IPS-NIHi11 (cell line): ENCODE data around the gene MAP7.
"Not testable (repeated sequence)": the region's sequence is repeated elsewhere in the genome, so short reads cannot be mapped to it uniquely, and the experiment has no call there.

Experiments used
- DNase-seq: peaks from one replicate; pipeline ENCODE4 v3.0.0; 2012; ENCODE audit warnings: mixed read lengths, low spot score

Gene MAP7

GRCh38 chr6:136550330-136551071 lies at the start of gene MAP7:
Gene MAP7, minus strand, starts transcription at chr6:136550422. Its CDS starts 14 bp downstream, at chr6:136550408.
- peak; percentile 96 for DNase-seq

- no peak for DNase-seq
Observed at GRCh38 chr6:136599329-136600011, 49.2 kb upstream of the MAP7 start.

- no peak for DNase-seq
Observed at GRCh38 chr6:136598048-136598447, 47.8 kb upstream of the MAP7 start.

- DNase-seq: no peak
Observed at GRCh38 chr6:136594671-136595070, 44.4 kb upstream of the MAP7 start.

- DNase-seq: peak; percentile 62
Observed at GRCh38 chr6:136593748-136594490, 43.7 kb upstream of the MAP7 start.

GRCh38 chr6:136592930-136593673 lies 42.9 kb upstream of the MAP7 start:
- DNase-seq: no peak

- DNase-seq: no peak
Observed at GRCh38 chr6:136591617-136592016, 41.4 kb upstream of the MAP7 start.

- not testable (repeated sequence) for DNase-seq
Observed at GRCh38 chr6:136590846-136591245, 40.6 kb upstream of the MAP7 start.

GRCh38 chr6:136587527-136587926 lies 37.3 kb upstream of the MAP7 start:
- no peak for DNase-seq

GRCh38 chr6:136586295-136586694 lies 36.1 kb upstream of the MAP7 start:
- no peak for DNase-seq

GRCh38 chr6:136585523-136585922 lies 35.3 kb upstream of the MAP7 start:
- not testable (repeated sequence) for DNase-seq

- DNase-seq: not testable (repeated sequence)
Observed at GRCh38 chr6:136584290-136584689, 34.1 kb upstream of the MAP7 start.

- DNase-seq: peak; percentile 23
Observed at GRCh38 chr6:136582711-136583471, 32.7 kb upstream of the MAP7 start.

- DNase-seq: no peak
Observed at GRCh38 chr6:136579800-136580199, 29.6 kb upstream of the MAP7 start.

- DNase-seq: no peak
Observed at GRCh38 chr6:136576821-136577220, 26.6 kb upstream of the MAP7 start.

GRCh38 chr6:136571496-136571895 lies 21.3 kb upstream of the MAP7 start:
- no peak for DNase-seq

- DNase-seq: no peak
Observed at GRCh38 chr6:136571065-136571464, 20.8 kb upstream of the MAP7 start.

GRCh38 chr6:136568129-136568528 lies 17.9 kb upstream of the MAP7 start:
- DNase-seq: no peak

- DNase-seq: no peak
Observed at GRCh38 chr6:136567688-136568087, 17.5 kb upstream of the MAP7 start.

GRCh38 chr6:136566851-136567250 lies 16.6 kb upstream of the MAP7 start:
- DNase-seq: no peak

GRCh38 chr6:136566007-136566487 lies 15.8 kb upstream of the MAP7 start:
- no peak for DNase-seq
